ENCODE results near the gene ZNF512B.
"Not testable (repeated sequence)": the region's sequence is repeated elsewhere in the genome, so short reads cannot be mapped to it uniquely, and the experiment has no call there.

The ZNF512B gene

GRCh38 chr20:63978319-63979228 lies 8.8 kb upstream of the ZNF512B start:
- peak in 1 of 4 experiments; percentile 25 for DNase-seq

- DNase-seq, result peak in 2 of 4 experiments; percentile 30 to 33
These were observed 8.1 kb upstream of the ZNF512B start for GRCh38 chr20:63977739-63978276.

- DNase-seq, result no peak
These were observed 7.4 kb upstream of the ZNF512B start for GRCh38 chr20:63976980-63977738.

- not testable (repeated sequence) for DNase-seq
These were observed 6.8 kb upstream of the ZNF512B start for GRCh38 chr20:63976511-63976910.

GRCh38 chr20:63974402-63975200 lies 4.9 kb upstream of the ZNF512B start:
- no peak for DNase-seq

GRCh38 chr20:63973636-63974401 lies 4.1 kb upstream of the ZNF512B start:
- peak; percentile 49 to 83 (median 72) for DNase-seq

- no peak for DNase-seq
These were observed 3.4 kb upstream of the ZNF512B start for GRCh38 chr20:63973160-63973479.

- no peak for DNase-seq
These were observed 2.8 kb upstream of the ZNF512B start for GRCh38 chr20:63972312-63973159.

- DNase-seq, result not testable (repeated sequence)
These were observed 2.2 kb upstream of the ZNF512B start for GRCh38 chr20:63971960-63972311.

GRCh38 chr20:63970714-63971431 lies 1.1 kb upstream of the ZNF512B start:
- no peak for DNase-seq

GRCh38 chr20:63968928-63969760 lies 586 bp downstream of the ZNF512B start:
- DNase-seq, result peak in 1 of 4 experiments; percentile 39

GRCh38 chr20:63968136-63968927 lies 1.4 kb downstream of the ZNF512B start:
- no peak for DNase-seq

GRCh38 chr20:63967330-63968135 lies 2.2 kb downstream of the ZNF512B start:
- DNase-seq, result no peak

GRCh38 chr20:63966944-63967322 lies 2.8 kb downstream of the ZNF512B start:
- no peak for DNase-seq

GRCh38 chr20:63966172-63966943 lies 3.4 kb downstream of the ZNF512B start:
- no peak for DNase-seq

- DNase-seq, result no peak
These were observed 5.3 kb downstream of the ZNF512B start for GRCh38 chr20:63964412-63964811.

GRCh38 chr20:63963784-63964301 lies 5.9 kb downstream of the ZNF512B start:
- no peak for DNase-seq
